ENCODE data around the gene SPRY4. TPM values are rescaled to one million over a fixed set of nuclear protein-coding genes. Genes with fewer than 3 reads are reported as not detected.

The SPRY4 gene
- total and polyA plus RNA-seq, 2 of the 4 experiments (the other 2 are of a cell fraction) = 8.4 to 21.0 TPM

GRCh38 chr5:142342128-142342981 lies 17.5 kb upstream of the SPRY4 start:
- in situ Hi-C loops (cut with MboI; ENCODE audit: low sequenced_read_pairs) (no loop called here), dilution Hi-C loops (cut with HindIII; ENCODE audit: low sequenced_read_pairs, unreplicated experiment) (no loop called here), intact Hi-C loops (cut with micrococcal nuclease) (no loop called here)
- peaks cover 8% of the 10 kb centered on the region for H3K36me3 ChIP-seq (ENCODE audit: control insufficient read depth, insufficient read depth, low read length)
- peak overlapping the region; percentile 86 for H2AFZ ChIP-seq (replicated peaks; ENCODE audit: low read length, poor library complexity)
- H4K91ac ChIP-seq (ENCODE audit: insufficient read depth, low read depth, low read length) = peak overlapping the region; percentile 38
- peaks cover 8% of the 10 kb centered on the region for H3K4me1 ChIP-seq (ENCODE audit: control insufficient read depth, insufficient read depth, low read length)
- peak overlapping the region; percentile 1; the same call in 1 of the 2 replicates for H3K9ac ChIP-seq (ENCODE audit: low read depth, low read length)
- H3K23ac ChIP-seq (ENCODE audit: low read depth, low read length) = peak overlapping the region; percentile 51; the same call in 1 of the 2 replicates
- peak overlapping the region; percentile 74 for H3K4ac ChIP-seq (ENCODE audit: low read depth, low read length)
- peak overlapping the region; percentile 91 for H2AK5ac ChIP-seq (ENCODE audit: low read depth, low read length)
- peak overlapping the region; percentile 82; the same call in 2 of the 3 replicates for H2BK15ac ChIP-seq (ENCODE audit: low read depth, low read length)
- H3K4me2 ChIP-seq (ENCODE audit: low read depth, low read length) = peak overlapping the region; percentile 10; the same call in 1 of the 2 replicates
- CTCF ChIA-PET = no interaction called here
- TF ChIP-seq CHD1 (IDR thresholded peaks at IDR 0.05; ENCODE audit: low read depth, low read length) (no peak), BHLHE40 (IDR thresholded peaks at IDR 0.05; ENCODE audit: low read depth, low read length) (peak; percentile 34; the same call in 1 of the 2 replicates), MAZ (IDR thresholded peaks at IDR 0.05; ENCODE audit: borderline replicate concordance, low read depth, low read length) (no peak), POLR2A (IDR thresholded peaks at IDR 0.05; ENCODE audit: low read depth, low read length) (no peak)
- WGBS, 2 experiments (ENCODE audit: extremely low coverage in 2 of 2, insufficient read length in 1 of 2) = 77% methylated on average over 9 of the region's 16 CpGs; no CpG with 5 or more reads in 1 of the 2 experiments
- peak; percentile 81 for DNase-seq
- peak; percentile 56 for ATAC-seq (ENCODE audit: low read depth)
- peak overlapping the region; percentile 36; the same call in 1 of the 2 replicates for H2BK20ac ChIP-seq (ENCODE audit: low read depth, low read length)
- H3K4me3 ChIP-seq (ENCODE audit: insufficient read depth, low read depth, low read length) = no peak overlapping the region
- POLR2A ChIA-PET (ENCODE audit: unreplicated experiment) = no interaction called here
- peaks cover 8% of the 10 kb centered on the region for H3K9me3 ChIP-seq (ENCODE audit: control insufficient read depth, insufficient read depth, low read length)
- H4K5ac ChIP-seq (ENCODE audit: low read depth, low read length) = peak overlapping the region; percentile 90; the same call in 1 of the 2 replicates
- no peaks in the 10 kb centered on the region for H3K27me3 ChIP-seq (ENCODE audit: control insufficient read depth, insufficient read depth, low read length)
- BruUV-seq (replicated peaks) = no TSS peak
- H3K27ac ChIP-seq (ENCODE audit: insufficient read depth, low read length) = peak overlapping the region; percentile 42
- peak overlapping the region; percentile 96 for H2BK5ac ChIP-seq (ENCODE audit: low read depth, low read length, poor library complexity, severe bottlenecking)
- H3K18ac ChIP-seq (ENCODE audit: low read depth, low read length) = peak overlapping the region; percentile 70; the same call in 1 of the 2 replicates
- peak overlapping the region; percentile 75 for H2BK120ac ChIP-seq (ENCODE audit: low read depth, low read length)
- peak overlapping the region; percentile 9; the same call in 1 of the 2 replicates for H3K56ac ChIP-seq (ENCODE audit: extremely low read depth, insufficient read depth, low read length)
- H4K8ac ChIP-seq (ENCODE audit: low read depth in 2 of 2, low read length in 2 of 2) = peak overlapping the region; percentile 49 to 84
- H2AK9ac ChIP-seq (replicated peaks; ENCODE audit: low read depth, low read length, poor library complexity) = peak overlapping the region; percentile 86
- H3K79me1 ChIP-seq (ENCODE audit: low read depth in 1 of 2, low read length in 2 of 2) = peaks cover 16 to 29% of the 10 kb centered on the region in 2 experiments
- no peaks in the 10 kb centered on the region for H4K20me1 ChIP-seq (ENCODE audit: insufficient read depth, low read length)
- H3K9me1 ChIP-seq (ENCODE audit: insufficient read depth, low read length) = peaks cover 5% of the 10 kb centered on the region; the same call in 1 of the 2 replicates
- H3K14ac ChIP-seq (replicated peaks; ENCODE audit: low read depth, low read length) = peak overlapping the region; percentile 71

All from IMR-90 (cell line).